Subcutaneous abdominal adipose tissue (tissue), 5 donors: ENCODE data around the gene KLHL29.

ENCODE experiments used
- H3K27ac ChIP-seq: one replicate; pipeline ENCODE4 v1.7.0; 2013; ENCODE audit warnings: low read depth, mild to moderate bottlenecking, inconsistent platforms, low read length, moderate library complexity
- H3K27me3 ChIP-seq, 5 donors: one replicate each; pipeline ENCODE4 v1.7.0; 2013; ENCODE audit warnings: low read length in 5 of 5, inconsistent platforms in 1 of 5; ENCODE audit not compliant: control insufficient read depth in 5 of 5, insufficient read depth in 4 of 5
- H3K36me3 ChIP-seq, 5 donors: one replicate each; pipeline ENCODE4 v1.7.0; 2013; ENCODE audit warnings: low read length in 5 of 5; ENCODE audit not compliant: control insufficient read depth in 5 of 5, insufficient read depth in 5 of 5
- H3K4me1 ChIP-seq, 5 donors: one replicate each; pipeline ENCODE4 v1.7.0; 2013; ENCODE audit warnings: low read length in 5 of 5, mild to moderate bottlenecking in 3 of 5, moderate library complexity in 1 of 5; ENCODE audit not compliant: control insufficient read depth in 5 of 5, insufficient read depth in 5 of 5
- H3K4me3 ChIP-seq, 5 donors: one replicate each; pipeline ENCODE4 v1.7.0; 2013; ENCODE audit warnings: low read length in 5 of 5, low read depth in 1 of 5
- H3K9ac ChIP-seq, 5 donors: one replicate each; pipeline ENCODE4 v1.7.0; 2013; ENCODE audit warnings: low read length in 5 of 5, mild to moderate bottlenecking in 4 of 5, moderate library complexity in 3 of 5
- H3K9me3 ChIP-seq, 5 donors: one replicate each; pipeline ENCODE4 v1.7.0; 2013; ENCODE audit warnings: low read length in 5 of 5; ENCODE audit not compliant: control insufficient read depth in 5 of 5
- donor health status: healthy.
- donor health status: healthy.
- donor health status: healthy.
- donor health status: healthy.
- donor health status: healthy.

The KLHL29 gene

GRCh38 chr2:23380562-23381065 is 4.4 kb upstream of the KLHL29 start:
- Histone ChIP-seq H3K9ac (no peak overlapping the region), H3K36me3 (no peaks in the 10 kb centered on the region), H3K4me1 (peaks cover 2 to 17% (median 15%) of the 10 kb centered on the region in 5 donors), H3K4me3 (peak overlapping the region in 1 of 5 donors; percentile 35), H3K9me3 (no peaks in the 10 kb centered on the region), H3K27ac (no peak overlapping the region), H3K27me3 (peaks cover 0 to 6% (median 0%) of the 10 kb centered on the region in 5 donors)

- H3K4me3 ChIP-seq = peak overlapping the region in 1 of 5 donors; percentile 35
- H3K36me3 ChIP-seq = no peaks in the 10 kb centered on the region
- H3K27ac ChIP-seq = no peak overlapping the region
- peak overlapping the region in 1 of 5 donors; percentile 16 for H3K9ac ChIP-seq
- H3K27me3 ChIP-seq = peaks cover 0 to 8% (median 0%) of the 10 kb centered on the region in 5 donors
- H3K4me1 ChIP-seq = peaks cover 2 to 20% (median 18%) of the 10 kb centered on the region in 5 donors
- no peaks in the 10 kb centered on the region for H3K9me3 ChIP-seq
These were observed 3.9 kb upstream of the KLHL29 start for GRCh38 chr2:23381084-23381483.

GRCh38 chr2:23381485-23381884 is 3.5 kb upstream of the KLHL29 start:
- Histone ChIP-seq H3K36me3 (no peaks in the 10 kb centered on the region), H3K9ac (no peak overlapping the region), H3K4me1 (peaks cover 2 to 24% (median 22%) of the 10 kb centered on the region in 5 donors), H3K27ac (no peak overlapping the region), H3K27me3 (peaks cover 0 to 11% (median 4%) of the 10 kb centered on the region in 5 donors), H3K9me3 (no peaks in the 10 kb centered on the region), H3K4me3 (no peak overlapping the region)

- no peak overlapping the region for H3K4me3 ChIP-seq
- H3K9me3 ChIP-seq = no peaks in the 10 kb centered on the region
- H3K27ac ChIP-seq = no peak overlapping the region
- H3K4me1 ChIP-seq = peaks cover 2 to 32% (median 31%) of the 10 kb centered on the region in 5 donors
- peaks cover 0 to 10% (median 7%) of the 10 kb centered on the region in 5 donors for H3K27me3 ChIP-seq
- H3K9ac ChIP-seq = no peak overlapping the region
- no peaks in the 10 kb centered on the region for H3K36me3 ChIP-seq
These were observed 1.9 kb upstream of the KLHL29 start for GRCh38 chr2:23383100-23383499.

- Histone ChIP-seq H3K36me3 (no peaks in the 10 kb centered on the region), H3K9me3 (no peaks in the 10 kb centered on the region), H3K27me3 (peaks cover 0 to 10% (median 7%) of the 10 kb centered on the region in 5 donors), H3K27ac (no peak overlapping the region), H3K4me3 (peak overlapping the region in 4 of 5 donors; percentile 59 to 80 (median 72)), H3K9ac (no peak overlapping the region), H3K4me1 (peaks cover 2 to 37% (median 30%) of the 10 kb centered on the region in 5 donors)
These were observed 370 bp downstream of the KLHL29 start for GRCh38 chr2:23385351-23385747.

GRCh38 chr2:23385748-23386338 is 864 bp downstream of the KLHL29 start:
- Histone ChIP-seq H3K4me1 (peaks cover under 1 to 33% (median 26%) of the 10 kb centered on the region in 5 donors), H3K27ac (no peak overlapping the region), H3K4me3 (peak overlapping the region; percentile 70 to 80 (median 71)), H3K9ac (peak overlapping the region in 4 of 5 donors; percentile 45 to 71 (median 52)), H3K27me3 (peaks cover 0 to 10% (median 7%) of the 10 kb centered on the region in 5 donors), H3K9me3 (no peaks in the 10 kb centered on the region), H3K36me3 (no peaks in the 10 kb centered on the region)

- peak overlapping the region; percentile 70 to 80 (median 71) for H3K4me3 ChIP-seq
- no peak overlapping the region for H3K27ac ChIP-seq
- H3K36me3 ChIP-seq = no peaks in the 10 kb centered on the region
- H3K9me3 ChIP-seq = no peaks in the 10 kb centered on the region
- peak overlapping the region in 4 of 5 donors; percentile 45 to 71 (median 52) for H3K9ac ChIP-seq
- peaks cover 0 to 10% (median 7%) of the 10 kb centered on the region in 5 donors for H3K27me3 ChIP-seq
- H3K4me1 ChIP-seq = peaks cover 0 to 29% (median 20%) of the 10 kb centered on the region in 5 donors
These were observed 1.6 kb downstream of the KLHL29 start for GRCh38 chr2:23386339-23387220.

- Histone ChIP-seq H3K27me3 (peaks cover 0 to 10% (median 7%) of the 10 kb centered on the region in 5 donors), H3K4me1 (peaks cover 0 to 29% (median 20%) of the 10 kb centered on the region in 5 donors), H3K27ac (no peak overlapping the region), H3K9ac (peak overlapping the region in 4 of 5 donors; percentile 1 to 71 (median 36)), H3K9me3 (no peaks in the 10 kb centered on the region), H3K36me3 (no peaks in the 10 kb centered on the region), H3K4me3 (peak overlapping the region in 4 of 5 donors; percentile 70 to 80 (median 72))
These were observed 2.2 kb downstream of the KLHL29 start for GRCh38 chr2:23387221-23387550.

GRCh38 chr2:23387845-23388244 is 2.9 kb downstream of the KLHL29 start:
- no peaks in the 10 kb centered on the region for H3K36me3 ChIP-seq
- peaks cover 0 to 29% (median 20%) of the 10 kb centered on the region in 5 donors for H3K4me1 ChIP-seq
- no peak overlapping the region for H3K4me3 ChIP-seq
- no peak overlapping the region for H3K9ac ChIP-seq
- no peak overlapping the region for H3K27ac ChIP-seq
- H3K9me3 ChIP-seq = no peaks in the 10 kb centered on the region
- H3K27me3 ChIP-seq = peaks cover 0 to 10% (median 7%) of the 10 kb centered on the region in 5 donors

- Histone ChIP-seq H3K27me3 (peaks cover 0 to 10% (median 7%) of the 10 kb centered on the region in 5 donors), H3K36me3 (no peaks in the 10 kb centered on the region), H3K9me3 (no peaks in the 10 kb centered on the region), H3K27ac (no peak overlapping the region), H3K4me3 (no peak overlapping the region), H3K4me1 (peaks cover 0 to 29% (median 20%) of the 10 kb centered on the region in 5 donors), H3K9ac (no peak overlapping the region)
These were observed 3.3 kb downstream of the KLHL29 start for GRCh38 chr2:23388294-23388693.
